Stimulated activated CD4-positive, alpha-beta T cell treated with anti-CD3 and anti-CD28 coated beads, Interleukin-15, amount 100 ng/mL, for 48 hours (primary cell): ENCODE results near the gene YRDC.

Experiments used
- DNase-seq, 2 donors: peaks; one replicate each; pipeline ENCODE4 v3.0.0-alpha.2; 2020; ENCODE audit warnings: low read depth in 2 of 2

The YRDC gene, protein sequence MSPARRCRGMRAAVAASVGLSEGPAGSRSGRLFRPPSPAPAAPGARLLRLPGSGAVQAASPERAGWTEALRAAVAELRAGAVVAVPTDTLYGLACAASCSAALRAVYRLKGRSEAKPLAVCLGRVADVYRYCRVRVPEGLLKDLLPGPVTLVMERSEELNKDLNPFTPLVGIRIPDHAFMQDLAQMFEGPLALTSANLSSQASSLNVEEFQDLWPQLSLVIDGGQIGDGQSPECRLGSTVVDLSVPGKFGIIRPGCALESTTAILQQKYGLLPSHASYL

DNA sequence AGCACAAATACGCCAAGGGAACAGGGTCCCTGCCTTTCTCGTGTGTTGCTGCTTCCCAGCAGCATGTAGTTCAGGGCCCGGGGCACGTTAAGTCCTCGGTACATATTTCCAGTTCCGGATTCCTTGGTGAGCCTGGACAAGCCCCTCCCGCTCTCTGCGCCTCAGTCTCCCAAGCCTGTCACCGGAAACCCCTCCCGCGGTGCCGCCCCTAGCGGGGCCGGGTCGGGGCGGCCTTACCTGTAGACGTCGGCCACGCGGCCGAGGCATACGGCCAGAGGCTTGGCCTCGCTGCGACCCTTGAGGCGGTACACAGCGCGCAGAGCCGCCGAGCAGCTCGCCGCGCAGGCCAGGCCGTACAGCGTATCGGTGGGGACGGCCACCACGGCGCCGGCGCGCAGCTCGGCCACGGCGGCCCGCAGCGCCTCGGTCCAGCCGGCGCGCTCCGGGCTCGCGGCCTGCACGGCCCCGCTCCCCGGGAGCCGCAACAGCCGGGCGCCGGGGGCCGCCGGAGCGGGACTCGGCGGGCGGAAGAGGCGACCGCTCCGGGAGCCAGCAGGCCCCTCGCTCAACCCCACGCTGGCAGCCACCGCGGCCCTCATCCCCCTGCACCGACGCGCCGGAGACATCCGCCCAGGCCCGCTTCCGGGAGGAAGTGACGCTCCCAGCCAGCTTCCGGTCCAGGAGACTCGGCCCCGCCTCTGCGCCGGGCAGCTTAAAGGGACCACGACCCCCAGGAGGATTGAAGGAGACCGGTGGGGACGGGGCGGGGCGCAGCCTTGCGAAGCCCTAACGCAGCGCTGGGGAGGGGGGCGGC lies at the start of gene YRDC, which contains the start of gene C1orf122:
YRDC (minus strand) TSS at position 654 of the 814 bp plus-strand sequence; CDS start at position 626, 28 bp downstream.
C1orf122 (plus strand) TSS at position 236 of the 814 bp plus-strand sequence. CDS start 615 bp downstream, outside the sequence.
- peak; percentile 88 to 91 for DNase-seq

DNA sequence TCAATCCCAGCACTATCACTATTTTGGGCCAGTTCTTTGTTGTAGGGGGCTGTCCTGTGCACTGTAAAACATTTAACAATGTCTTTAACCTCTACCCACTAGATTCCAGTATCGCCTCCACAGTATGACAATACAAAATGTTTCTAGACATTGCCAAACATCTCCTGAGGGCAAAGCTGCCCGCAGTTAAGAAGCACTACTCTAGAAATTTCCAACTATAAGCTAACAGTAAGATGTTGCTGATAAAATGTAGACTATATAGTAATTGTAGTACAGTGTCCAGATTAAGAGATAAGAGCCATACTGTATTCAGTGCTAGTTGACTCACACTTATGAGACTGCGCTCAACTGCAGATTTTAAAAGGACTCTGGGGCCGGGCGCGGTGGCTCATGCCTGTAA lies 46.4 kb upstream of the YRDC start:
- no peak for DNase-seq

DNA sequence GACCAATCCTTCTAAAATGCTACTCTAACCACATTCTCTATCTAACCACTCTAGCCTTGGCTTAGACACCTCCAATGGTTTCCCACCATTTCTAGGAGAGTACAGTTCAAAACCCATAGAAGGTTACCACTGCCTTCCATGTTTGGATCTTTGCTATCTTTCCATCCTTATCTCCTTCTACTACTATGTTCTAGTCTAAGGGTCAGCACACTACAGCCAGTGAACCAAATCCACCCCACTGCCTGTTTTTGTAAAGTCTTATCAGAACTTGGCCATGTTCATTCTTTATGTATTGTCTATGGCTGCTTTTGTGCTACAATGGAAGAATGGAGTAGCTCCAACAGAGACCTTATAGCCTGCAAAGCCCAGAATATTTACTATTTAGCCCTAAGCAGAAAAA lies 45.1 kb upstream of the YRDC start:
- DNase-seq = no peak

DNA sequence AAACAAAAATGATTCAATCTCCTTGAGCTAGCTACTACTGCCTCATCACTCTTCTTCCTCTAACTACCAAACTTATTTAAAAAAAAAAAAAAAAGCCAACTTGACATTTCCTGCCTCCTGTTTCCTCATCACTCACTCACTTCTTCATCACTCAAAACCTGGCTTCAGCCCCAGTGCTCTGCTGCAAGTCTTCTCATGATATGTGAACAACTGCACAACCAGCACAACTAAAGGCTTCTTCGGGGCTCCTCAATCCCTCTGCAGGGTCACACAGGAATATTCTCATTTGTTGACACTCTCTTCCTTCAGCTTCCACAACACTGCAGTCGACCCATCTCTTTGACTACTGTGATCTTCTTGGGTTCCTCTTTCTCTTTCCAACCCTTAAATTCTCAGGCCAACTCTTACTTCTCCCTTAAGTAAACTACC lies 43.8 kb upstream of the YRDC start:
- no peak for DNase-seq

DNA sequence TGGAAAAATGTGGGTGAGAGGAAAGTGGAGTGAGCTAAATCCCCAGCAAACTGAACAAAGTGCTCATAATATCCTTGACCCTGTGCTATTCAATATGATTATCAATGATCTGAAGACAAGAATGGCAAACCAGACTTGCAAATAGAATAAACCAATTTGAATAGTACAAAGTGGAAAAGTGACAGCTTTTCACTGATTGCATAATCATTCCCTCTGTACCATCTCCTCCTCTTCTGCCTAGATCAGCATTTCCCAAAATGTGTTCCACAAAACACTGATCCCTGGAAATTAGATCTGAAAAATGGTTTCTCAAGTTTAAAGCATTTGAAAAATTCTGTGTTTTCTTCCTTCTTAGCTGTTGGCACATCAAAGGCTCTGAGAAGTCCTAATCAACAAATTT lies 43.3 kb upstream of the YRDC start:
- no peak for DNase-seq

DNA sequence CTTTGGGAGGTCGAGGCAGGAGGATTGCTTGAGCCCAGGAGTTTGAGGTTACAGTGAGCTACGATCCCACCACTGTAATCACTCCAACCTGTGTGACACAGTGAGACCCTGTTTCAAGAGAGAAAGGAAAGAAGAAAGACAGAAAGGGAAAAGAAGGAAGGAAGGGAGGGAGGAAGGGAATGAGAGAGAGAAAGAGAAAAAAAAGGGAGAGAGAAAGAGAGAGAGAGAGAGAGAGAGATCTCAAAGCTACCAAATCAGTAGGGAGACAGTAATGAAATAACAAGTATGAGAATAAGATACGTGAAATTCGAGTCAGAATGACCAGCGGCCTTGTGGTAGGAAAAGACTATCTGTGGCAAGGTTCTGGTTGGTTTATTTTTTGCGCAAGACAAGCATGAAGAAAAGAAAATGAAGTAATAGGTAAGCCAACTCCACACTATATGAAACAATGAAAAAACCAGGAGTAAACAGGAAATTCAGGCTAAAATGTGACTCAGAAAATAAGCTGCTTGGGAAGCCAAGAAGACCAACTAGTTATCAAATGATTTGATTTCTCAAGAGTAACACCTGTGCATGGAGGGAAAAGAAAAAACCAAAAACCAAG lies 42.4 kb upstream of the YRDC start:
- DNase-seq = no peak

DNA sequence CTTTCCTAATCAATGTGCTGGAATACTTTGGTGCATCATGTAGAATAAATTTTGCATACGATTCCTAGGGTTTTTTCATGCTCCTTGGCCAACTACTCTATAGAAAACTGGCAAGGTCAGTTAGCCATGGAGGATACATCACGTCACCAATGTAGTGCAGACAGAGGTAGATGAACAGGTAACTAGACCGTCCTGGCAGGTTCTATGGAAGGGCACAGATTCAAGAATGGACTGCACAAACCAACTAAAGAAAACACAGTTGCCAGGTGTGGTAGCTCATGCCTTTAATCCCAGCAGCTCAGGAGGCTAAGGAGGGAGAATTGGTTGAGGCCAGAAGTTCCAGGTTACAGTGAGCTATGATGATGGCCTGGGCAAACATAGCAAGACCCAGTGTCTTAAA lies 41.5 kb upstream of the YRDC start:
- no peak for DNase-seq

DNA sequence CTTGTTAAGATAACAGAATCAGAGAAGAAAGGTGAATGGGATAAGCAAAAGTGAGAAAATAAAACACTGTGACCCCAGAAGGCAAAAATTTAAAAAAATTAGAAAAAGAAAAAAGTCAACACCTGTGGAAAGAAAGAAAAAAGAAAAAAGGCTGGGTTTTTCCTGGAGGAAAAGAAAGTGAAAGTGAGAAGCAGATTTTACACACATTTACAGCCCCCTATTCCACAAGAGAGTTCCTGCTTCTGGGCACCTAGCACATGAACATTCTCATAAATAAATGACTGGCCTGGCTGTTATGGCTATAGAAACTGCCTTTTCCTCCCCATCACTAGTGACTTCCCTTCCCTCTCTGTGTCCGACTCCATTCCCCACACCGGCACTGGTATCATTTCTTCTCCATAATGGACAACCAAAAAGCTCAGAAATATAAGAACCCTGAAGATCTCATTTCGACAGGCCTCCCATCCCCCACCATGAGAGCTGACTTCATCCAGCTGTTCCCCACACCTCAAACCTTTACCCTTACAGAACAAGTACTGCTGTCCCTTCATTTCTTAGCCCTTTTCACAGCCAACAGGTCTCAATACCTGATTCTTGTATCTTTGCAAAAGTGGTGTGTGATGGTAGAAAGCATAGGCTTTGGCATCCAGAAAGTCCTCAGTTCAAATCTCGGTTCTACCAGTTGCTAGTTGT lies 38.8 kb upstream of the YRDC start:
- no peak for DNase-seq

DNA sequence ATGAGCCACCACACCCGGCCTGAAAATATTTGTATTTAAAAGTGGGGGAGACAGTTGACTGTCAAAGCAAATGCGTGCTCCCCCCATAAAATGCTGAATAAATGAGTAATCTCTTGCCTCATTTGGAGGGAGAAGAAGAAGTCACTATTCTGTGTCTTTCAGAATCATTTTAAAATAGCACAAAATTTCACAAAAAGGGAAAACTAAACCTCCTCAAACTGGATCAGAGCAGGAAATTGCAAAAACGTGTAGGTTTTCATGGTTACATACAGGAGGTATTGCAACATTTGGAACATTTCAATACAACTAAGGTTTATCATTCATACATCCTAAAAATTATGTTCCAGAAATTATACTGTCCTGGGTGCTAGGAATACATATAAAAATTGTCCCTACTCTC lies 37.8 kb upstream of the YRDC start:
- DNase-seq = no peak

DNA sequence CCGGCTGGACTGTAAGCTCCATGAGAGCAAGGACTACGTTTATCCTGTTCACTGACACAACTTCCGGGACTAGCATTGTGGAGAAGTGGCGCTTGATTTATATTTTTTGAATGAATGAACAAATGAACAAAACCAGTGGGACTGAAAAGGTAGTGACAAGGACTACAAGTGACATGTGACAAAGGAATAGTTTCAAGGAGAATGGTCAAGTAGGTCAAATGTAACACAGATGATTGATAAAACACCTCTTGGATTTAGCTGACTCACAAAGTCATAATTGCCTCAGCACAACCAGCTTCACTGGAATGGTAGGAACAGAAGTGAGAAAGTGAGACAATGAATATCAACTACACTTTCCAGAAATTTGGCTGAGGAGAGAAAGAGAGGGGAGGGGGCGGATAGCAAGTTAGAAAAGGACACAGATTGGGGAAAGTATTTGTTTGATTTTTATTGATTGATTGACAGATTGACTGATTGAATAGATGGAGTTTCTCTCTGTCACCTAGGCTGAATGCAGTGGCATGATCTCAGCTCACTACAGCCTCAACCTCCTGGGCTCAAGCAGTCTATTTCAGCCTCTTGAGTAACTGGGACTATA lies 37.1 kb upstream of the YRDC start:
- DNase-seq = no peak

DNA sequence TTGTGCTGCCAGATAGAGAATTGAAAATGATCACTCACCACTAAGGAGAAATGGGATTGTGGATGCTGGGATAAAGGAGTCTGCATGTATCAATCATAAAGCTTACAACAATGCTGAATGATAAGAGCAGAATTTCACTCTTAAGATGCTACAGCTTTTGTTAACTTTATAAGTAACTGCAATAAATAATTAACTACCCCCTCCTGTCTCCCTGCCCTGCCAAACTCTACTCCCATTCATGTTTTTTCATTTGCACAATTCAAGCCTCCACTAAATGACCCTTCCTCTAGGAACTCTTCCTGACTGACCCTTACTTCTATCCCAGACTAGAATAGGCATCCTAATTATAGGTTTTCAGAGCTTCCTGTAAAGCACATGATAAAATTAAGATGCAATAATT lies 36.5 kb upstream of the YRDC start:
- DNase-seq = no peak

DNA sequence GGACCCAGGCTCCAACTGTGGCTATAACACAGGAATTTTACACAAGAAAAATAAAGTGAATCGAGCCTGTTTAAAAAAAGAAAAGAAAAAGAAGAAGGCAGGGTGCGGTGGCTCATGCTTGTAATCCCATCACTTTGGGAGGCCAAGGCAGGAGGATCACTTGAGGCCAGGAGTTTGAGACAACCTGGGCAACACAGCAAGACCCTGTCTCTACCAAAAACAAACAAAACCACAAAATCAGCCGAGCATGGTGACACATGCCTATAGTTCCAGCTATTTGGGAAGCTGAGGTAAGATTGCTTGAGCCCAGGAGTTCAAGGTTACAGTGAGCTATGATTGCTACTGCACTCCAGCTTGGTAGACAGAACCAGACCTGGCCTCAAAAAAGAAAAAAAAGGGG lies 33.6 kb upstream of the YRDC start:
- DNase-seq = no peak

DNA sequence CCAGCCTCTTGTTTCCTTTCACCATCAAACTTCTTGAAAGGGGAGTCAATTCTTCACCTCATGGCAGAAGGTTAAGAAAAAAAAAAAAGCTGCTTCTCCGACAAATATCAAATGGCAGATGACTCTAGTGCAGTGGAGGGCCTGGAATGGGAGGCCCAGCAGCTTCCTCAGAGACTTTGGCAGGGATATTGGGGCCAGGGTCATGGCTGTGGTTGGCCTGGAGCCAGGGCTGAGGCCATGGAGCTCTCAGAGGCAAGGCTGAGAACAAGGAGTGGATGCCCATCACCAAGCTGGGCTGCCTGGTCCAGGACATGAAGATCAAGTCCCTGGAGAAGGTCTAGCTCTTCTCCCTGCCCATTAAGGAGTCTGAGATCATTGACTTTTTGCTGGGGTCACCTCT lies 32.7 kb upstream of the YRDC start:
- no peak for DNase-seq

DNA sequence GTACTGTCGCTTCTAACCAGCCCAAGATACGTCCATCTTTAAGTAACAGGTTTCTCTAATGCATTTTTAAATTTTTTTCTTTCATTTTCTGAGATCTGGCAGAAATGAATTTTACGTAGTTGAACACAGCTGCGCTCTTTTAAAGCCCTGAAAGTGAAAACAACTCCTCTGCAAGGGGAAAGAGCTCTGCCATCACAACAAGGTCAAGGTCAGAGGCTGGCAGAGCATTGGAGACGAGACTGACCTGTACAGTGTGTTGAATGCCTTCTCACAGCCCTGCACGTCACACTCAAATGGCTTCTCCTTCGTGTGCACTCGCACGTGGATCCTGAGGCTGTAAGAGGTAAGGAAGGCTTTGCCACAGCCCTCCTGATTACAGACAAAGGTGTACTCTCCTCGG lies 31.7 kb upstream of the YRDC start:
- DNase-seq = no peak

DNA sequence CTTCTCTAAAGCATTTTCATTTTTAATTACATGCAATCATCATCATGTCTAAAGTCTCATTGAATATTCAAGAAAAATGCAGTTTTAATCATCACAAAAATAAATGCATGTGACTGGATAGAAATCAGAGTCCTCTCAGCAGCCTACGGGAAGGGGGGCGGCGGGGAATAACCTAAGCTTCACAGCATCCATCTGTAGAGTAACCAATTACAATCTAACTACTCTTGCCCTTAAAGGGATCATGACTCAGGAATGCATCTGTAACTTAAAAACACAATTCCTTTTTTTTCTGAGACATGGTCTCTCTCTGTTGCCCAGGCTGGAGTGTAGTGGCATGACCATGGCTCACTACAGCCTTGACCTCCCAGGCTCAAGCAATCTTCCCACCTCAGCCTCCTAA lies 28.8 kb upstream of the YRDC start:
- no peak for DNase-seq

DNA sequence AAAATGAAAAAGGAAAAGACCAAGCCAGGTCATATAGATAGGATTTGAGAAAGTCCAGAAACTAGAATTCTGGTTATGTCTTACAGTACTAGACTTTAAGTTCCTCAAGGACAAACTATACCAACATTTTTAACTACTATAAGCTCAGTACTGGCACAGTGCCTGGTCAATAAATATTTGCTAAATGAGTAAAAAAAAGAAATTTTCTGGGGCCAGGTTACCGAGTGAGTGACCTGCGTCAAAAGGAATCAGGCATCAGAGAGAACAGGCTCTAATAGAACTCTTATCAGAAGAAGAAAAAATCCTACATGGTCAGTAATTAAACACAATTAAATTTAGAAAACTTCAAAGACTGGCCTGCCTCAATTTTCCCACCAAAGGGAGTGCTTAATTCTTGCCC lies 23.8 kb upstream of the YRDC start:
- no peak for DNase-seq

DNA sequence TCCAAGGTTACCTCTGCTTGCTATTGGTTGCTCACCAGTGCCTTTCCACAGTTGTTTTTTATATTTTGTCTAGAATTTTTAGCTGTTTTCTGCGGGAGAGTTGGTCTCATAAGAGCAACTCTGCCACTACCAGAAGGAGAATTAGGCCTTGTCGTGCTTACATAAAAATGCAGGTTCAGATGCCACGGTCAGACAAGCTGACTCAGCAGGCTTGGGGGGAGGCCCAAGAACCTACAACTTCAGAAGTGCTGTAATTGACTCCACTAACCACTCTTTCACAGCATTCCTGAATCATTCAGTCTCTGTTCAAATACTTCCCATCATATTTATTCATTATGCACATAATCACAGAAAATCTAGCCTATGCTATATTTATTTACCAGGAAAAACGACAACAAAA lies 23.1 kb upstream of the YRDC start:
- DNase-seq = no peak

DNA sequence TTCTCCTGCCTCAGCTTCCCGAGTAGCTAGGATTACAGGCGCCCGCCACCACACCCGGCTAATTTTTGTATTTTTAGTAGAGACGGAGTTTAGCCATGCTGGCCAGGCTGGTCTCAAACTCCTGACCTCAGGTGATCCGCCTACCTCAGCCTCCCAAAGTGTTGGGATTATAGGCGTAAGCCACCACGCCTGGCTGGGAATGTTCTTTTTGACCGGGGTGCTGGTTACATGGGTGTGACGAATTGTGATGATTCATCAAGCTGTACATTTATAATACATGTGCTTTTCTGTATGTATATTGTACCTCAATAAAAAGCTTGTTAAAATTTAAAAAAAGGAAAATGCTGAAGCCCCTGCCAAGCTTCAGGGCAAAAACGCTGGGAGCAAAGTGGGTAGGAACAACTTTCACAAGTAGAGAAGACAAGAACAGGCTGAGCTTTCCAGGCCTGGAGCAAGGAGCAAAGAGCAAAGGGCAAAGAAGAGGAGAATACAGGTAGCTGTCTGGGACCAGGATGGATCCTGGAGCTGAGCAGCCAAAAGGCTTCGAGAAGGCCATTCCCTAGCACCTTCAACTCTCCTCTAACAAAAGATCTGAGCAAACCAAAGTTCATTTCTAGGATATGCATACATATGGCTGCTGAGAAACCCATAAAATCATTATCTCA lies 20.5 kb upstream of the YRDC start:
- no peak for DNase-seq

DNA sequence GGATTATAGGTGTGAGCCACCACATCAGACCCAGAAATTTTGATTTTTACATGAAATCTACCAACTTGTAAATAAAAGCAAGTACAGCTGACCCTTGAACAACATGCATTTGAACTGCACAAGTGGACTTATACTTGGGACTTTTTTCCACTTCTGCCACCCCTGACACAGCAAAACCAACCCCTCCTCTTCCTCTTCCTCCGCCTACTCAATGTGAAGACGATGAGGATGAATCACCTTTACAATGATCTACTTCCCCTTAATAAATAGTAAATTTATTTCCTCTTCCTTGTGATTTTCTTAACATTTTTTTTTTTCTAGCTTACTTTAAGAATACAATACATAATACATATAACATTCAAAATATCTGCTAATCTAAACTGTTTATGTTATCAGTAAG lies 17.5 kb upstream of the YRDC start:
- no peak for DNase-seq

DNA sequence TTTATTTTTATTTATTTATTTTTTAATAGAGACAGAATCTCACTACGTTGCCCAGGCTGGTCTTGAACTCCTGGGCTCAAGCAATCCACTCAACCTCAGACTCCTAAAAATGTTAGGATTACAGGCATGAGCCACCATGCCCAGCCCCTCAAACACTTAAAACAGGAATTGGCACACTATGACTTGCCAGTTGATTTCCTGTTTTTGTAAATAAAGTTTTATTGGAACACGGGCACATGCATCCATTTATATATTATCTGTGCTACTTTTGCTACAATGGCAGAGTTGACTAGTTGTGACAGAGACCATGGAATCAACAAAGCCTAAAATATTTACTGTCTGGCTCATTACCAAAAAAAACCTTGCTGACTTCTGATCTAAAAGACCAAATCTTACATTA lies 16.0 kb upstream of the YRDC start:
- no peak for DNase-seq
